ENCODE data around the gene CHAD. TPM values are rescaled to one million over a fixed set of nuclear protein-coding genes. Genes with fewer than 3 reads are reported as not detected.
A peak's percentile ranks its signal among the peaks of the same experiment; 100 is the strongest.

CHAD gene
- total and polyA plus RNA-seq, 2 experiments from 2014 or later: 2.5 TPM; not detected in 1

GRCh38 chr17:50458701-50459676, 9.7 kb downstream of the CHAD start:
- H3K27me3 ChIP-seq: no peaks in the 10 kb centered on the region
- peaks cover 8% of the 10 kb centered on the region for H3K36me3 ChIP-seq
- peak in 1 of 2 donors; percentile 44 for DNase-seq (ENCODE audit: low read depth in 1 of 2, low spot score in 1 of 2)

GRCh38 chr17:50458270-50458669, 10.4 kb downstream of the CHAD start:
- Histone ChIP-seq H3K9me3 (ENCODE audit: low read depth) (no peaks in the 10 kb centered on the region), H3K4me1 (ENCODE audit: low read depth) (no peaks in the 10 kb centered on the region), H3K27me3 (no peaks in the 10 kb centered on the region), H3K4me3 (no peak overlapping the region), H3K27ac (no peak overlapping the region), H3K36me3 (peaks cover 8% of the 10 kb centered on the region)
- DNase-seq (ENCODE audit: low read depth in 1 of 2, low spot score in 1 of 2): no peak
- no peak for TF ChIP-seq CTCF (IDR thresholded peaks at IDR 0.05; ENCODE audit: low read depth, low read length)

More at GRCh38 chr17:50458701-50459676, 9.7 kb downstream of the CHAD start:
- H3K9me3 ChIP-seq (ENCODE audit: low read depth): no peaks in the 10 kb centered on the region
- H3K27ac ChIP-seq: no peak overlapping the region
- no peaks in the 10 kb centered on the region for H3K4me1 ChIP-seq (ENCODE audit: low read depth)
- H3K4me3 ChIP-seq: no peak overlapping the region
- TF ChIP-seq CTCF (IDR thresholded peaks at IDR 0.05; ENCODE audit: low read depth, low read length): no peak

DNA sequence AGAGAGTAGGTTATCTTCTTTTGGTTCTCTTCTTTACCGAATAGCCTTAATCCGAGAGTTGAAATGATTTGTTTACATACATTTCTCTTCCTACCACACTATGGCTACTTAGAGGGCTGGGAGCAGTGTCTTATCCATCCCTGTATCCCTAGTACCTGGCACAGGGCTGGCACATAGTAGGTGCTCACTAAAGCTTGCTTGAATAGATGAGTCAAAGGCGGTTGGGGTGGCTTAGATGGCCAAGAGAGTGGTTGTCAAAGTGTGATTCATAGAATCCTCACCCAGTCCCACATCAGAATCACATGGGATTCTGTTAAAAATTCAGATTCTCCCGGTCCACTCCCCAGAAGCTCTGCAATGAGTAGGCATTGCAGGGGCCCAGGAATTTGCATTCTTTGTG, 11.1 kb downstream of the CHAD start:
- Histone ChIP-seq H3K36me3 (peaks cover 5% of the 10 kb centered on the region), H3K27ac (no peak overlapping the region), H3K4me3 (no peak overlapping the region), H3K4me1 (ENCODE audit: low read depth) (no peaks in the 10 kb centered on the region), H3K27me3 (no peaks in the 10 kb centered on the region), H3K9me3 (ENCODE audit: low read depth) (no peaks in the 10 kb centered on the region)
- no peak for DNase-seq (ENCODE audit: low read depth in 1 of 2, low spot score in 1 of 2)
- no peak for TF ChIP-seq CTCF (IDR thresholded peaks at IDR 0.05; ENCODE audit: low read depth, low read length)

GRCh38 chr17:50453901-50454300, 14.8 kb downstream of the CHAD start:
- H3K27ac ChIP-seq: no peak overlapping the region
- no peak for TF ChIP-seq CTCF (IDR thresholded peaks at IDR 0.05; ENCODE audit: low read depth, low read length)

GRCh38 chr17:50452630-50453300, 15.9 kb downstream of the CHAD start:
- no peak for TF ChIP-seq CTCF (IDR thresholded peaks at IDR 0.05; ENCODE audit: low read depth, low read length)
- H3K27me3 ChIP-seq: no peaks in the 10 kb centered on the region
- H3K27ac ChIP-seq: no peak overlapping the region
- no peak for DNase-seq (ENCODE audit: low read depth in 1 of 2, low spot score in 1 of 2)
- H3K4me3 ChIP-seq: no peak overlapping the region
- no peaks in the 10 kb centered on the region for H3K36me3 ChIP-seq
- peaks cover 9% of the 10 kb centered on the region for H3K4me1 ChIP-seq (ENCODE audit: low read depth)
- no peaks in the 10 kb centered on the region for H3K9me3 ChIP-seq (ENCODE audit: low read depth)

More at GRCh38 chr17:50453901-50454300, 14.8 kb downstream of the CHAD start:
- H3K4me1 ChIP-seq (ENCODE audit: low read depth): no peaks in the 10 kb centered on the region
- H3K36me3 ChIP-seq: no peaks in the 10 kb centered on the region
- no peaks in the 10 kb centered on the region for H3K27me3 ChIP-seq
- DNase-seq (ENCODE audit: low read depth in 1 of 2, low spot score in 1 of 2): no peak
- no peak overlapping the region for H3K4me3 ChIP-seq
- H3K9me3 ChIP-seq (ENCODE audit: low read depth): no peaks in the 10 kb centered on the region
